Lower leg skin (tissue), 3 donors: Measurements from ENCODE around the gene A2M.

Experiments
- CTCF ChIP-seq, 3 donors: fragments of 450-650 bp; IDR thresholded peaks; one replicate each; pipeline ENCODE4 v1.5.1; 2016; ENCODE audit warnings: antibody characterized with exemption in 3 of 3, mild to moderate bottlenecking in 3 of 3, moderate library complexity in 2 of 3
- POLR2A ChIP-seq, 2 donors: fragments of 450-650 bp; IDR thresholded peaks; one replicate each; pipeline ENCODE4 v1.6.1; 2016 to 2017; ENCODE audit warnings: antibody characterized with exemption in 2 of 2, mild to moderate bottlenecking in 1 of 2, moderate library complexity in 1 of 2

GRCh38 chr12:9048930-9049329, 66.8 kb downstream of the A2M start:
- no peak for TF ChIP-seq CTCF (IDR thresholded peaks at IDR 0.05)
- TF ChIP-seq POLR2A (IDR thresholded peaks at IDR 0.05), result no peak
